RWPE2 (cell line): Measurements from ENCODE around the gene FUT3.

Experiments
- ATAC-seq: fragments of 200-7000 bp; cut with Tn5 transposase; 3 replicates; pipeline ENCODE4 v1.9.1; 2021; ENCODE audit warnings: low read depth
- DNase-seq: peaks from one replicate; pipeline ENCODE4 v3.0.0-alpha.2; 2020; ENCODE audit warnings: low spot score
- H3K27ac ChIP-seq: fragments of 450-650 bp; 2 replicates; pipeline ENCODE4 v1.5.1; 2017; ENCODE audit warnings: mild to moderate bottlenecking; ENCODE audit not compliant: poor library complexity, severe bottlenecking
- H3K27me3 ChIP-seq: fragments of 250-450 bp; sonication (Bioruptor Pico); 2 replicates; pipeline ENCODE4 v1.5.1; 2021; ENCODE audit warnings: mild to moderate bottlenecking, moderate library complexity; ENCODE audit not compliant: insufficient read depth, poor library complexity, severe bottlenecking
- H3K36me3 ChIP-seq: fragments of 250-450 bp; sonication (Bioruptor Pico); 2 replicates; pipeline ENCODE4 v1.5.1; 2020; ENCODE audit warnings: low read depth, mild to moderate bottlenecking, moderate library complexity
- H3K4me1 ChIP-seq: fragments of 250-450 bp; sonication (Bioruptor Pico); 2 replicates; pipeline ENCODE4 v1.5.1; 2021; ENCODE audit warnings: mild to moderate bottlenecking, moderate library complexity; ENCODE audit not compliant: insufficient read depth, poor library complexity, severe bottlenecking
- H3K4me3 ChIP-seq: fragments of 250-450 bp; sonication (Bioruptor Pico); 2 replicates; pipeline ENCODE4 v1.5.1; 2021; ENCODE audit warnings: mild to moderate bottlenecking, moderate library complexity; ENCODE audit not compliant: severe bottlenecking
- H3K9me3 ChIP-seq: fragments of 250-450 bp; sonication (Bioruptor Pico); 2 replicates; pipeline ENCODE4 v1.5.1; 2021; ENCODE audit warnings: mild to moderate bottlenecking, moderate library complexity; ENCODE audit not compliant: severe bottlenecking
- CTCF ChIP-seq: fragments of 450-650 bp; IDR thresholded peaks from one replicate; pipeline ENCODE4 v1.5.1; 2017; ENCODE audit warnings: mild to moderate bottlenecking, moderate library complexity; ENCODE audit not compliant: poor library complexity, severe bottlenecking

The FUT3 gene

GRCh38 chr19:5838353-5839064 is 12.7 kb downstream of the FUT3 start:
- Histone ChIP-seq H3K9me3 (no peaks in the 10 kb centered on the region), H3K36me3 (no peaks in the 10 kb centered on the region), H3K4me1 (no peaks in the 10 kb centered on the region), H3K4me3 (no peak overlapping the region), H3K27ac (no peak overlapping the region), H3K27me3 (no peaks in the 10 kb centered on the region)
- ATAC-seq (no peak), DNase-seq (no peak)
- TF ChIP-seq CTCF: no peak

- H3K27ac ChIP-seq: no peak overlapping the region
- no peaks in the 10 kb centered on the region for H3K36me3 ChIP-seq
- ATAC-seq: no peak
- no peaks in the 10 kb centered on the region for H3K27me3 ChIP-seq
- H3K9me3 ChIP-seq: no peaks in the 10 kb centered on the region
- no peaks in the 10 kb centered on the region for H3K4me1 ChIP-seq
- no peak for DNase-seq
- no peak overlapping the region for H3K4me3 ChIP-seq
- TF ChIP-seq CTCF: no peak
Observed at GRCh38 chr19:5837761-5838352, 13.4 kb downstream of the FUT3 start.

GRCh38 chr19:5832527-5833216 is 18.6 kb downstream of the FUT3 start:
- DNase-seq (no peak), ATAC-seq (no peak)
- Histone ChIP-seq H3K4me1 (no peaks in the 10 kb centered on the region), H3K27me3 (no peaks in the 10 kb centered on the region), H3K4me3 (no peak overlapping the region), H3K9me3 (no peaks in the 10 kb centered on the region), H3K36me3 (no peaks in the 10 kb centered on the region), H3K27ac (no peak overlapping the region)
- no peak for TF ChIP-seq CTCF

GRCh38 chr19:5832061-5832460 is 19.2 kb downstream of the FUT3 start:
- Histone ChIP-seq H3K4me1 (no peaks in the 10 kb centered on the region), H3K27me3 (no peaks in the 10 kb centered on the region), H3K4me3 (no peak overlapping the region), H3K27ac (no peak overlapping the region), H3K36me3 (no peaks in the 10 kb centered on the region), H3K9me3 (no peaks in the 10 kb centered on the region)
- no peak for DNase-seq
- no peak for TF ChIP-seq CTCF
- ATAC-seq: no peak

- TF ChIP-seq CTCF: no peak
- no peaks in the 10 kb centered on the region for H3K27me3 ChIP-seq
- ATAC-seq: no peak
- no peak for DNase-seq
- no peak overlapping the region for H3K4me3 ChIP-seq
- H3K36me3 ChIP-seq: no peaks in the 10 kb centered on the region
- no peaks in the 10 kb centered on the region for H3K9me3 ChIP-seq
- no peak overlapping the region for H3K27ac ChIP-seq
- H3K4me1 ChIP-seq: no peaks in the 10 kb centered on the region
Observed at GRCh38 chr19:5831159-5831558, 20.1 kb downstream of the FUT3 start.
